Activated CD4-positive, alpha-beta memory T cell treated with anti-CD3 and anti-CD28 coated beads for 36 hours (primary cell): ENCODE measurements around the gene PPIL1. TPM values are rescaled to one million over a fixed set of nuclear protein-coding genes. Genes with fewer than 3 reads are reported as not detected.

Source experiments
- CTCF ChIA-PET: fragments of 350-600 bp; sonication (Branson Sonifier 250); formaldehyde crosslinking; loops from one replicate; lab custom pipeline; 2021; ENCODE audit warnings: antibody characterized with exemption, inconsistent platforms; lab: Charles Lee
- POLR2A ChIA-PET: fragments of 350-600 bp; sonication (Branson Sonifier 250); formaldehyde crosslinking; loops from one replicate; lab custom pipeline; 2021; ENCODE audit warnings: antibody characterized with exemption; lab: Charles Lee
- DNase-seq: peaks from one replicate; pipeline ENCODE4 v3.0.0-alpha.2; 2020
- H3K27ac Mint-ChIP-seq: one replicate; pipeline ENCODE4 v1.8.0; 2021; ENCODE audit warnings: mixed read lengths
- H3K27me3 Mint-ChIP-seq: one replicate; pipeline ENCODE4 v1.8.0; 2021; ENCODE audit warnings: mixed read lengths
- H3K36me3 Mint-ChIP-seq: one replicate; pipeline ENCODE4 v1.8.0; 2021; ENCODE audit warnings: mixed read lengths
- H3K4me1 Mint-ChIP-seq: one replicate; pipeline ENCODE4 v1.8.0; 2021; ENCODE audit warnings: low read depth, mixed read lengths
- H3K4me3 Mint-ChIP-seq: one replicate; pipeline ENCODE4 v1.8.0; 2021; ENCODE audit warnings: mild to moderate bottlenecking, mixed read lengths
- H3K9me3 Mint-ChIP-seq: one replicate; pipeline ENCODE4 v1.8.0; 2021; ENCODE audit warnings: mixed read lengths
- intact Hi-C: fragments of 100-400 bp; cut with micrococcal nuclease; formaldehyde crosslinking; loops from one replicate; pipeline ENCODE4 v1.15.1; 2023
- total RNA-seq, 2 experiments: library from RNA; stranded (reverse); gene quantifications; one replicate each; pipeline ENCODE4 v1.2.3, GENCODE V29; 2021

PPIL1 gene
- total RNA-seq, 2 experiments from 2014 or later, result 38.5 to 40.6 TPM

GRCh38 chr6:36840432-36841403 is 33.9 kb downstream of the PPIL1 start:
- peaks cover 8% of the 10 kb centered on the region for H3K4me1 Mint-ChIP-seq
- intact Hi-C loops, result no loop called here
- CTCF ChIA-PET, result interaction anchor here (1.0 to 1.5 kb wide), 2 partner anchors 58 to 177 kb away, joined by 4 read pairs; no protein-coding TSS in a partner anchor
- peak overlapping the region; percentile 72 for H3K4me3 Mint-ChIP-seq
- H3K27me3 Mint-ChIP-seq, result peaks cover 22% of the 10 kb centered on the region
- peak; percentile 41 for DNase-seq
- H3K27ac Mint-ChIP-seq, result no peak overlapping the region
- H3K36me3 Mint-ChIP-seq, result no peaks in the 10 kb centered on the region
- POLR2A ChIA-PET, result interaction anchor here (1.0 kb wide), 1 partner anchor 8 kb away, joined by 3 read pairs; no protein-coding TSS in a partner anchor
- H3K9me3 Mint-ChIP-seq, result no peaks in the 10 kb centered on the region

GRCh38 chr6:36839749-36840431 is 34.7 kb downstream of the PPIL1 start:
- H3K9me3 Mint-ChIP-seq, result no peaks in the 10 kb centered on the region
- DNase-seq, result peak; percentile 41
- H3K4me3 Mint-ChIP-seq, result peak overlapping the region; percentile 72
- no peaks in the 10 kb centered on the region for H3K36me3 Mint-ChIP-seq
- no peak overlapping the region for H3K27ac Mint-ChIP-seq
- POLR2A ChIA-PET, result interaction anchor here (1.0 kb wide), 1 partner anchor 9 kb away, joined by 3 read pairs; no protein-coding TSS in a partner anchor
- peaks cover 22% of the 10 kb centered on the region for H3K27me3 Mint-ChIP-seq
- peaks cover 8% of the 10 kb centered on the region for H3K4me1 Mint-ChIP-seq
- intact Hi-C loops, result no loop called here
- CTCF ChIA-PET, result interaction anchor here (1.0 to 1.5 kb wide), 2 partner anchors 57 to 178 kb away, joined by 4 read pairs; no protein-coding TSS in a partner anchor

GRCh38 chr6:36838896-36839748 is 35.5 kb downstream of the PPIL1 start, which contains the start of gene CPNE5:
Gene CPNE5 (minus strand): TSS chr6:36839444. CDS start chr6:36839377, 67 bp downstream.
- peaks cover 8% of the 10 kb centered on the region for H3K4me1 Mint-ChIP-seq
- no peak within 1 kb of the TSS for H3K27ac Mint-ChIP-seq
- POLR2A ChIA-PET, result no interaction called here
- H3K36me3 Mint-ChIP-seq, result no peaks in the 10 kb centered on the region
- H3K27me3 Mint-ChIP-seq, result peaks cover 22% of the 10 kb centered on the region
- H3K9me3 Mint-ChIP-seq, result no peaks in the 10 kb centered on the region
- intact Hi-C loops, result no loop called here
- peak; percentile 16 for DNase-seq
- H3K4me3 Mint-ChIP-seq, result peak within 1 kb of the TSS; percentile 72
- CTCF ChIA-PET, result interaction anchor here (0.6 kb wide), 1 partner anchor 65 kb away, joined by 4 read pairs; no protein-coding TSS in a partner anchor

GRCh38 chr6:36837686-36838085 is 36.9 kb downstream of the PPIL1 start:
- H3K36me3 Mint-ChIP-seq, result no peaks in the 10 kb centered on the region
- ChIA-PET CTCF (interaction anchor here (0.6 to 1.6 kb wide), 3 partner anchors 15 to 180 kb away, joined by 3 to 5 read pairs (median 4); no protein-coding TSS in a partner anchor), POLR2A (no interaction called here)
- H3K4me1 Mint-ChIP-seq, result peaks cover 8% of the 10 kb centered on the region
- intact Hi-C loops, result no loop called here
- no peak for DNase-seq
- H3K9me3 Mint-ChIP-seq, result no peaks in the 10 kb centered on the region
- H3K27ac Mint-ChIP-seq, result no peak overlapping the region
- H3K27me3 Mint-ChIP-seq, result peaks cover 22% of the 10 kb centered on the region
- H3K4me3 Mint-ChIP-seq, result no peak overlapping the region

GRCh38 chr6:36837022-36837339 is 37.6 kb downstream of the PPIL1 start:
- CTCF ChIA-PET, result interaction anchor here (0.9 to 1.6 kb wide), 3 partner anchors 16 to 181 kb away, joined by 3 to 5 read pairs (median 4); no protein-coding TSS in a partner anchor
- POLR2A ChIA-PET, result no interaction called here
- intact Hi-C loops, result no loop called here
- no peak overlapping the region for H3K27ac Mint-ChIP-seq
- H3K4me1 Mint-ChIP-seq, result peaks cover 8% of the 10 kb centered on the region
- DNase-seq, result no peak
- H3K27me3 Mint-ChIP-seq, result peaks cover 22% of the 10 kb centered on the region
- no peaks in the 10 kb centered on the region for H3K36me3 Mint-ChIP-seq
- H3K4me3 Mint-ChIP-seq, result no peak overlapping the region
- no peaks in the 10 kb centered on the region for H3K9me3 Mint-ChIP-seq

GRCh38 chr6:36836111-36837021 is 38.2 kb downstream of the PPIL1 start:
- Mint-ChIP-seq H3K36me3 (no peaks in the 10 kb centered on the region), H3K4me1 (peaks cover 8% of the 10 kb centered on the region), H3K4me3 (no peak overlapping the region), H3K27me3 (peaks cover 22% of the 10 kb centered on the region), H3K27ac (no peak overlapping the region), H3K9me3 (no peaks in the 10 kb centered on the region)
- POLR2A ChIA-PET, result no interaction called here
- CTCF ChIA-PET, result interaction anchor here (0.9 to 2.1 kb wide), 5 partner anchors 15 to 182 kb away, joined by 3 to 9 read pairs (median 5); no protein-coding TSS in a partner anchor
- intact Hi-C loops, result no loop called here
- DNase-seq, result no peak

- H3K27me3 Mint-ChIP-seq, result peaks cover 13% of the 10 kb centered on the region
- H3K4me3 Mint-ChIP-seq, result no peak overlapping the region
- ChIA-PET POLR2A (no interaction called here), CTCF (interaction anchor here (1.4 to 2.1 kb wide), 2 partner anchors 16 to 52 kb away, joined by 6 to 9 read pairs; no protein-coding TSS in a partner anchor)
- no peak for DNase-seq
- H3K9me3 Mint-ChIP-seq, result no peaks in the 10 kb centered on the region
- H3K27ac Mint-ChIP-seq, result no peak overlapping the region
- intact Hi-C loops, result no loop called here
- H3K4me1 Mint-ChIP-seq, result no peaks in the 10 kb centered on the region
- H3K36me3 Mint-ChIP-seq, result no peaks in the 10 kb centered on the region
Observed at GRCh38 chr6:36834576-36835341, 39.8 kb downstream of the PPIL1 start.

GRCh38 chr6:36833182-36833789 is 41.3 kb downstream of the PPIL1 start:
- intact Hi-C loops, result no loop called here
- DNase-seq, result no peak
- Mint-ChIP-seq H3K36me3 (no peaks in the 10 kb centered on the region), H3K27me3 (peaks cover 6% of the 10 kb centered on the region), H3K9me3 (no peaks in the 10 kb centered on the region), H3K4me1 (no peaks in the 10 kb centered on the region), H3K4me3 (no peak overlapping the region), H3K27ac (no peak overlapping the region)
- ChIA-PET POLR2A (no interaction called here), CTCF (interaction anchor here (1.2 to 1.5 kb wide), 2 partner anchors 18 to 68 kb away, joined by 3 to 4 read pairs; no protein-coding TSS in a partner anchor)

GRCh38 chr6:36832313-36832712 is 42.3 kb downstream of the PPIL1 start:
- intact Hi-C loops, result no loop called here
- Mint-ChIP-seq H3K4me3 (no peak overlapping the region), H3K36me3 (no peaks in the 10 kb centered on the region), H3K4me1 (peaks cover 3% of the 10 kb centered on the region), H3K27ac (no peak overlapping the region), H3K27me3 (peaks cover 2% of the 10 kb centered on the region), H3K9me3 (no peaks in the 10 kb centered on the region)
- no peak for DNase-seq
- ChIA-PET CTCF (interaction anchor here (0.7 to 1.5 kb wide), 4 partner anchors 19 to 67 kb away, joined by 3 to 4 read pairs (median 3); no protein-coding TSS in a partner anchor), POLR2A (no interaction called here)
